Caco-2 (cell line): ENCODE results near the gene SPATS1. TPM values are rescaled to one million over a fixed set of nuclear protein-coding genes. Genes with fewer than 3 reads are reported as not detected.
A peak's percentile ranks its signal among the peaks of the same experiment; 100 is the strongest.

ENCODE experiments used
- BruUV-seq: library from RNA; stranded (reverse); fragments of 400-500 nt; replicated peaks from 2 replicates; lab custom pipeline; 2021; lab: Mats Ljungman, UMichigan
- CTCF ChIA-PET: fragments of 300-600 bp; sonication (Branson Sonifier 250); formaldehyde crosslinking; loops from one replicate; lab custom pipeline; 2022; ENCODE audit warnings: antibody characterized with exemption; lab: Charles Lee
- POLR2A ChIA-PET: fragments of 300-600 bp; sonication (Branson Sonifier 250); formaldehyde crosslinking; loops from one replicate; lab custom pipeline; 2022; ENCODE audit warnings: antibody characterized with exemption; lab: Charles Lee
- DNase-seq, 2 experiments: peaks; one replicate each; pipeline versions ENCODE4 v3.0.0 to v3.0.0-alpha.2; 2020 to 2022
- H3K27me3 ChIP-seq: replicated peaks from 2 replicates; pipeline ENCODE4 v1.6.0; 2011; ENCODE audit warnings: low read length; ENCODE audit not compliant: control insufficient read depth, insufficient read depth
- H3K36me3 ChIP-seq: 2 replicates; pipeline ENCODE4 v1.5.1; 2011; ENCODE audit warnings: low read length; ENCODE audit not compliant: control insufficient read depth, insufficient read depth
- H3K4me1 ChIP-seq: fragments of 250-450 bp; sonication (Bioruptor Pico); 2 replicates; pipeline ENCODE4 v1.5.1; 2020; ENCODE audit warnings: mild to moderate bottlenecking
- H3K4me3 ChIP-seq: 2 replicates; pipeline ENCODE4 v1.5.1; 2011; ENCODE audit warnings: low read depth, mild to moderate bottlenecking, control low read depth, low read length
- H3K9me3 ChIP-seq: fragments of 250-450 bp; sonication (Bioruptor Pico); 2 replicates; pipeline ENCODE4 v1.5.1; 2020; ENCODE audit warnings: mild to moderate bottlenecking, moderate library complexity
- H3K27ac Mint-ChIP-seq: one replicate; pipeline ENCODE4 v1.8.0; 2022; ENCODE audit warnings: mixed read lengths; ENCODE audit not compliant: unreplicated experiment
- H3K27me3 Mint-ChIP-seq: one replicate; pipeline ENCODE4 v1.8.0; 2022; ENCODE audit warnings: mixed read lengths; ENCODE audit not compliant: insufficient read depth, unreplicated experiment
- H3K36me3 Mint-ChIP-seq: one replicate; pipeline ENCODE4 v1.8.0; 2022; ENCODE audit warnings: mild to moderate bottlenecking, mixed read lengths; ENCODE audit not compliant: insufficient read depth, unreplicated experiment
- H3K4me1 Mint-ChIP-seq: one replicate; pipeline ENCODE4 v1.8.0; 2022; ENCODE audit warnings: low read depth, mixed read lengths; ENCODE audit not compliant: unreplicated experiment
- H3K4me3 Mint-ChIP-seq: one replicate; pipeline ENCODE4 v1.8.0; 2022; ENCODE audit warnings: mild to moderate bottlenecking, moderate library complexity, mixed read lengths; ENCODE audit not compliant: unreplicated experiment
- H3K9me3 Mint-ChIP-seq: one replicate; pipeline ENCODE4 v1.8.0; 2022; ENCODE audit warnings: mixed read lengths; ENCODE audit not compliant: unreplicated experiment
- intact Hi-C: fragments of 100-400 bp; cut with micrococcal nuclease; formaldehyde crosslinking; loops from one replicate; pipeline ENCODE4 v1.10.0; 2022; ENCODE audit not compliant: unreplicated experiment
- total RNA-seq: library from RNA; stranded (reverse); gene quantifications from 2 replicates; pipeline ENCODE4 v1.2.3, GENCODE V29; 2022
- TF ChIP-seq, protein P1 (sequence below), 2 experiments: fragments of 200-600 bp in 1 of 2; IDR thresholded peaks; 1 replicate in 1 of 2; 2 replicates in 1 of 2; pipeline versions ENCODE4 v1.5.1 to v1.8.0; 2011 to 2022; ENCODE audit warnings: antibody characterized with exemption in 1 of 2, control low read depth in 1 of 2, inconsistent platforms in 1 of 2, low read depth in 1 of 2, low read length in 1 of 2, mild to moderate bottlenecking in 1 of 2, moderate library complexity in 1 of 2; ENCODE audit not compliant: insufficient read depth in 1 of 2, severe bottlenecking in 1 of 2, unreplicated experiment in 1 of 2

Gene SPATS1
- total RNA-seq, 1 experiment from 2014 or later, result not detected

- Mint-ChIP-seq H3K4me3 (no peak overlapping the region), H3K27ac (no peak overlapping the region), H3K36me3 (peaks cover 22% of the 10 kb centered on the region), H3K27me3 (peaks cover 22% of the 10 kb centered on the region), H3K4me1 (peaks cover 7% of the 10 kb centered on the region), H3K9me3 (no peaks in the 10 kb centered on the region)
- no TSS peak for BruUV-seq
- DNase-seq, result no peak
- Histone ChIP-seq H3K4me3 (no peak overlapping the region), H3K4me1 (peaks cover 9% of the 10 kb centered on the region; the same call in 1 of the 2 replicates), H3K27me3 (peaks cover 4% of the 10 kb centered on the region), H3K36me3 (no peaks in the 10 kb centered on the region), H3K9me3 (no peaks in the 10 kb centered on the region)
- TF ChIP-seq, protein P1, sequence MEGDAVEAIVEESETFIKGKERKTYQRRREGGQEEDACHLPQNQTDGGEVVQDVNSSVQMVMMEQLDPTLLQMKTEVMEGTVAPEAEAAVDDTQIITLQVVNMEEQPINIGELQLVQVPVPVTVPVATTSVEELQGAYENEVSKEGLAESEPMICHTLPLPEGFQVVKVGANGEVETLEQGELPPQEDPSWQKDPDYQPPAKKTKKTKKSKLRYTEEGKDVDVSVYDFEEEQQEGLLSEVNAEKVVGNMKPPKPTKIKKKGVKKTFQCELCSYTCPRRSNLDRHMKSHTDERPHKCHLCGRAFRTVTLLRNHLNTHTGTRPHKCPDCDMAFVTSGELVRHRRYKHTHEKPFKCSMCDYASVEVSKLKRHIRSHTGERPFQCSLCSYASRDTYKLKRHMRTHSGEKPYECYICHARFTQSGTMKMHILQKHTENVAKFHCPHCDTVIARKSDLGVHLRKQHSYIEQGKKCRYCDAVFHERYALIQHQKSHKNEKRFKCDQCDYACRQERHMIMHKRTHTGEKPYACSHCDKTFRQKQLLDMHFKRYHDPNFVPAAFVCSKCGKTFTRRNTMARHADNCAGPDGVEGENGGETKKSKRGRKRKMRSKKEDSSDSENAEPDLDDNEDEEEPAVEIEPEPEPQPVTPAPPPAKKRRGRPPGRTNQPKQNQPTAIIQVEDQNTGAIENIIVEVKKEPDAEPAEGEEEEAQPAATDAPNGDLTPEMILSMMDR (IDR thresholded peaks at IDR 0.05; ENCODE audit: insufficient read depth in 1 of 2, low read depth in 1 of 2, low read length in 1 of 2, severe bottlenecking in 1 of 2, unreplicated experiment in 1 of 2), result no peak
- CTCF ChIA-PET, result interaction anchor here (1.1 to 1.5 kb wide), 2 partner anchors 10 to 27 kb away, joined by 3 to 8 read pairs; no protein-coding TSS in a partner anchor
- intact Hi-C loops, result no loop called here
- POLR2A ChIA-PET, result interaction anchor here (1.0 kb wide), 1 partner anchor 17 kb away, joined by 3 read pairs; the partner anchor contains the start of gene AARS2
Measured at GRCh38 chr6:44294832-44295791, 47.3 kb upstream of the SPATS1 start.

DNA sequence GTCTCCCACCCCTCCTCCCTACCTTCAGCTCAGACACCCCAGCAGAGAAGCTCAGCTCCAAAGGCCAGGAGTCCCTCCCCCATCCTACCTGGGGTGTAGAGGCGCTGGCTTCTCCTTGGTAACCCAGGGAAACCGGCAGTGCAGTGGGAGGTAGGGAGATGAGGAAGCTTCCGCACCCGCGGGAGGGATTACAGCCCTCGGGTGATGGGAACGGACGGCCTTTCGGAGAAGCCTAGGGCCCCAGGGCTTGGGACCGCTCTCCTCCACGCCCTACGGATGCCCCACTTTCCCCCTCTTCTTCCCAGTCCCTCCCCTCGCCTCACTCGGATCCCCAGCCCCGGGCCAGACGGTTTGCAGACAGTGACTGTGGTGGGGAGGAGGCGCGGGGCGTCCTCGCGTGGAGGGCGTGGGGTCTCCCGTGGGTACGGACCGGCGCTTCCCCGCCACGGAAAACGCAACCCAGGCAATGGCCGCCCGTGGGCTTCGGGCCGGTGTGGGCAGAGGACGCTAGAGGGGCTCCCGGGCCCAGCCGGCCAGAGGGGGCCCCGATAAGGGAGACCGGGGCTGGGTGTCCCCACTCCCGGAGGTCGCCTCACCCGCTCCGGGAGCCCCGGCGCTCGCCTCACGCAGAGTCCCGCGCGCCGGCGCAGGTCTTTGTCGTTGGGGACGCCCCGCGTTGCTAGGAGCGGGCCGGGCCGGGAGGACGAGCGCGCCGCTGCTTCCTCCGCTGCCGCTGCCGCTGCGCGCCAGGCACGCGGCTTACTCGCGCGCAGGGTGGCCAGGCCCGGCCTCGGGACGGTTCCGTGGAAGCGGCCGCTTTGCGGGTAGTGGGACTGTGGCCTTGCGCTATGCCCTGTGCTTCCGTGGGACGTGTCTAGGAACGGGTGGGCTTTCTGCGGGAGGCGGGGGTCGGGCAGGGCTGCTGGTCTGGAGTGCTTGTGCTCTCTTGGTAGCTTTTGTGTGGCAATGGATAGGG, 45.1 kb upstream of the SPATS1 start:
- Mint-ChIP-seq H3K27ac (no peak overlapping the region), H3K36me3 (peaks cover 22% of the 10 kb centered on the region), H3K27me3 (peaks cover 12% of the 10 kb centered on the region), H3K4me1 (peaks cover 7% of the 10 kb centered on the region), H3K4me3 (peak overlapping the region; percentile 66), H3K9me3 (no peaks in the 10 kb centered on the region)
- H3K36me3 ChIP-seq, result no peaks in the 10 kb centered on the region
- ChIA-PET CTCF (interaction anchor here (0.6 to 2.8 kb wide), 5 partner anchors 8 to 47 kb away, joined by 3 to 13 read pairs (median 8); partner anchors contain the start of gene AARS2), POLR2A (interaction anchor here (0.5 to 0.6 kb wide), 3 partner anchors 13 to 131 kb away, joined by 3 to 4 read pairs (median 3); no protein-coding TSS in a partner anchor)
- no TSS peak for BruUV-seq
- H3K27me3 ChIP-seq, result peaks cover 4% of the 10 kb centered on the region; the same call in 1 of the 2 replicates
- peak in 1 of 2 experiments; percentile 54 for DNase-seq
- intact Hi-C loops, result no loop called here
- TF ChIP-seq, protein P1 (IDR thresholded peaks at IDR 0.05; ENCODE audit: insufficient read depth in 1 of 2, low read depth in 1 of 2, low read length in 1 of 2, severe bottlenecking in 1 of 2, unreplicated experiment in 1 of 2), result no peak
- H3K4me3 ChIP-seq, result peak overlapping the region; percentile 49
- H3K4me1 ChIP-seq, result peaks cover 9% of the 10 kb centered on the region; the same call in 1 of the 2 replicates
- H3K9me3 ChIP-seq, result no peaks in the 10 kb centered on the region
